CD14-positive monocyte (primary cell): ENCODE results near the gene KLHDC7B. TPM values are rescaled to one million over a fixed set of nuclear protein-coding genes. Genes with fewer than 3 reads are reported as not detected.
A peak's percentile ranks its signal among the peaks of the same experiment; 100 is the strongest.

Experiments
- DNase-seq, 3 donors: peaks; one replicate each; pipeline ENCODE4 v3.0.0-alpha.2; 2011 to 2022
- H2AFZ ChIP-seq: 2 replicates; pipeline ENCODE4 v1.6.0; 2012; ENCODE audit warnings: mild to moderate bottlenecking, low read depth, low read length, inconsistent platforms; ENCODE audit not compliant: insufficient read depth, poor library complexity, severe bottlenecking
- H3K27ac ChIP-seq, 2 donors: 1 replicate in 1 of 2; 2 replicates in 1 of 2; pipeline ENCODE4 v1.5.1; 2012 to 2013; ENCODE audit warnings: low read length in 2 of 2, control low read depth in 1 of 2, inconsistent platforms in 1 of 2, low read depth in 1 of 2, mild to moderate bottlenecking in 1 of 2
- H3K27me3 ChIP-seq, 2 donors: one replicate each; pipeline versions ENCODE4 v1.6.0 to v1.6.1; 2011 to 2013; ENCODE audit warnings: low read length in 2 of 2; ENCODE audit not compliant: control insufficient read depth in 2 of 2, insufficient read depth in 2 of 2
- H3K36me3 ChIP-seq, 2 donors: replicated peaks in 1 of 2; 1 replicate in 1 of 2; 2 replicates in 1 of 2; pipeline versions ENCODE4 v1.5.1 to v1.6.1; 2012 to 2013; ENCODE audit warnings: low read length in 2 of 2, control low read depth in 1 of 2, inconsistent platforms in 1 of 2, mild to moderate bottlenecking in 1 of 2; ENCODE audit not compliant: insufficient read depth in 2 of 2, control insufficient read depth in 1 of 2
- H3K4me1 ChIP-seq, 2 donors: 1 replicate in 1 of 2; 2 replicates in 1 of 2; pipeline versions ENCODE4 v1.5.1 to v1.6.1; 2012 to 2013; ENCODE audit warnings: low read length in 2 of 2, control low read depth in 1 of 2, inconsistent platforms in 1 of 2, mild to moderate bottlenecking in 1 of 2, moderate library complexity in 1 of 2; ENCODE audit not compliant: insufficient read depth in 2 of 2, control insufficient read depth in 1 of 2
- H3K4me2 ChIP-seq: replicated peaks from 2 replicates; pipeline ENCODE3; 2012; ENCODE audit warnings: low read length, moderate library complexity, mild to moderate bottlenecking; ENCODE audit not compliant: poor library complexity, severe bottlenecking; ENCODE audit errors: extremely low read depth
- H3K4me3 ChIP-seq, 3 experiments: fragments of 200-600 bp in 1 of 3; sonication (generic) in 1 of 3; replicated peaks in 1 of 3; 1 replicate in 2 of 3; 2 replicates in 1 of 3; pipeline ENCODE4 v1.5.1; 2011 to 2013; ENCODE audit warnings: low read length in 3 of 3, mild to moderate bottlenecking in 3 of 3, control low read depth in 2 of 3, low read depth in 2 of 3, inconsistent platforms in 1 of 3, moderate library complexity in 1 of 3
- H3K79me2 ChIP-seq: 2 replicates; pipeline ENCODE4 v1.6.0; 2012; ENCODE audit warnings: mild to moderate bottlenecking, control low read depth, inconsistent platforms, low read length, moderate library complexity; ENCODE audit not compliant: insufficient read depth
- H3K9ac ChIP-seq: 2 replicates; pipeline ENCODE4 v1.6.0; 2017; ENCODE audit warnings: low read length, mild to moderate bottlenecking; ENCODE audit not compliant: insufficient read depth, poor library complexity, severe bottlenecking
- H3K9me3 ChIP-seq, 2 donors: replicated peaks in 1 of 2; 1 replicate in 1 of 2; 2 replicates in 1 of 2; pipeline versions ENCODE4 v1.5.1 to v1.6.1; 2012 to 2013; ENCODE audit warnings: low read length in 2 of 2, control low read depth in 1 of 2; ENCODE audit not compliant: control insufficient read depth in 1 of 2, insufficient read depth in 1 of 2
- H4K20me1 ChIP-seq: 2 replicates; pipeline ENCODE4 v1.6.0; 2012; ENCODE audit warnings: mild to moderate bottlenecking, low read length, control low read depth, moderate library complexity; ENCODE audit not compliant: insufficient read depth
- H3K27ac Mint-ChIP-seq, 7 donors: one replicate each; pipeline ENCODE4 v1.8.0; 2020; ENCODE audit warnings: mild to moderate bottlenecking in 7 of 7, mixed read lengths in 7 of 7, moderate library complexity in 6 of 7, inconsistent platforms in 2 of 7
- H3K27me3 Mint-ChIP-seq, 3 donors: one replicate each; pipeline ENCODE4 v1.8.0; 2021 to 2022; ENCODE audit warnings: low read depth in 3 of 3, mild to moderate bottlenecking in 3 of 3, mixed read lengths in 3 of 3, moderate library complexity in 3 of 3, inconsistent platforms in 1 of 3
- H3K36me3 Mint-ChIP-seq, 2 donors: one replicate each; pipeline ENCODE4 v1.8.0; 2020; ENCODE audit warnings: mixed read lengths in 2 of 2, inconsistent platforms in 1 of 2, mild to moderate bottlenecking in 1 of 2
- H3K4me1 Mint-ChIP-seq: one replicate; pipeline ENCODE4 v1.8.0; 2020; ENCODE audit warnings: mild to moderate bottlenecking, mixed read lengths
- H3K4me3 Mint-ChIP-seq, 2 donors: one replicate each; pipeline ENCODE4 v1.8.0; 2020; ENCODE audit warnings: mild to moderate bottlenecking in 2 of 2, mixed read lengths in 2 of 2, moderate library complexity in 1 of 2
- H3K9me3 Mint-ChIP-seq, 7 donors: one replicate each; pipeline ENCODE4 v1.8.0; 2020 to 2022; ENCODE audit warnings: mixed read lengths in 7 of 7, mild to moderate bottlenecking in 6 of 7, moderate library complexity in 6 of 7, inconsistent platforms in 2 of 7
- WGBS: methylation state at CpG from one replicate; pipeline ENCODE4 v1.1.5; 2013; ENCODE audit warnings: missing lambda C conversion rate; ENCODE audit not compliant: insufficient coverage; 5-methylcytosine and 5-hydroxymethylcytosine counted together
- intact Hi-C, 2 donors: fragments of 100-400 bp; cut with micrococcal nuclease; formaldehyde crosslinking; loops; one replicate each; pipeline versions ENCODE4 v1.15.0 to v1.15.1; 2023
- polyA minus RNA-seq: library from RNA; depleted of rRNA, polyadenylated mRNA; stranded (reverse); fragments of >200 nt; gene quantifications from 2 replicates; pipeline ENCODE4 v1.2.3, GENCODE V29; 2012
- polyA plus RNA-seq, 3 donors: library from polyadenylated mRNA; depleted of rRNA in 1 of 3; unstranded in 2 of 3; stranded (reverse) in 1 of 3; fragments of 300-500 nt in 2 of 3; fragments of >200 nt in 1 of 3; fragmentation: Illumina TruSeq in 2 of 3; gene quantifications; 1 replicate in 2 of 3; 2 replicates in 1 of 3; pipeline ENCODE4 v1.2.3, GENCODE V29; 2012 to 2021
- total RNA-seq, 12 experiments: library from RNA in 1 of 12; stranded (reverse) in 1 of 12; fragments of 120-200 nt in 1 of 12; gene quantifications; one replicate each; pipeline ENCODE4 v1.2.4 and lab custom pipeline; 2013 to 2026; ENCODE audit warnings: mixed read lengths in 6 of 12, inconsistent platforms in 1 of 12
- TF ChIP-seq, protein P1 (sequence below): fragments of 200-600 bp; IDR thresholded peaks from one replicate; pipeline ENCODE4 v1.8.0; 2022; ENCODE audit warnings: antibody characterized with exemption, mild to moderate bottlenecking

Gene KLHDC7B
- 2.6 TPM for total RNA-seq (2013)
- polyA plus RNA-seq (1 to 10 TPM in 2 of 3 donors, under 1 TPM in 1; 0.88 to 4.3 (median 1.4) TPM), polyA minus RNA-seq (3.2 and 7.9 TPM in 2 replicates), total RNA-seq (lab: John Stamatoyannopoulos, UW) (0 to 2.2 (median 1.2) reads per million in 11 experiments)

- Mint-ChIP-seq H3K27ac (peak within 1 kb of the TSS; percentile 41 to 100 (median 99)), H3K9me3 (peaks cover 0 to 6% (median 0%) of the 10 kb centered on the region in 7 donors), H3K36me3 (peaks cover 5% of the 10 kb centered on the region in 2 donors), H3K27me3 (peaks cover 3 to 24% (median 5%) of the 10 kb centered on the region in 3 donors), H3K4me3 (peak within 1 kb of the TSS; percentile 72 to 79), H3K4me1 (peaks cover 61% of the 10 kb centered on the region)
- Histone ChIP-seq H3K4me2 (peak within 1 kb of the TSS; percentile 88), H3K9ac (peak within 1 kb of the TSS; percentile 73), H3K4me3 (peak within 1 kb of the TSS in 1 of 3 experiments; percentile 73), H3K36me3 (no peaks in the 10 kb centered on the region), H3K27me3 (no peaks in the 10 kb centered on the region), H3K9me3 (no peaks in the 10 kb centered on the region), H4K20me1 (no peaks in the 10 kb centered on the region), H3K4me1 (peaks cover 73 to 94% of the 10 kb centered on the region in 2 donors), H3K27ac (peak within 1 kb of the TSS; percentile 99 to 100), H2AFZ (peak within 1 kb of the TSS; percentile 61), H3K79me2 (peaks cover 16% of the 10 kb centered on the region)
- TF ChIP-seq, protein P1, sequence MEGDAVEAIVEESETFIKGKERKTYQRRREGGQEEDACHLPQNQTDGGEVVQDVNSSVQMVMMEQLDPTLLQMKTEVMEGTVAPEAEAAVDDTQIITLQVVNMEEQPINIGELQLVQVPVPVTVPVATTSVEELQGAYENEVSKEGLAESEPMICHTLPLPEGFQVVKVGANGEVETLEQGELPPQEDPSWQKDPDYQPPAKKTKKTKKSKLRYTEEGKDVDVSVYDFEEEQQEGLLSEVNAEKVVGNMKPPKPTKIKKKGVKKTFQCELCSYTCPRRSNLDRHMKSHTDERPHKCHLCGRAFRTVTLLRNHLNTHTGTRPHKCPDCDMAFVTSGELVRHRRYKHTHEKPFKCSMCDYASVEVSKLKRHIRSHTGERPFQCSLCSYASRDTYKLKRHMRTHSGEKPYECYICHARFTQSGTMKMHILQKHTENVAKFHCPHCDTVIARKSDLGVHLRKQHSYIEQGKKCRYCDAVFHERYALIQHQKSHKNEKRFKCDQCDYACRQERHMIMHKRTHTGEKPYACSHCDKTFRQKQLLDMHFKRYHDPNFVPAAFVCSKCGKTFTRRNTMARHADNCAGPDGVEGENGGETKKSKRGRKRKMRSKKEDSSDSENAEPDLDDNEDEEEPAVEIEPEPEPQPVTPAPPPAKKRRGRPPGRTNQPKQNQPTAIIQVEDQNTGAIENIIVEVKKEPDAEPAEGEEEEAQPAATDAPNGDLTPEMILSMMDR: no peak
- no peak for DNase-seq
- WGBS: 53% methylated on average over 9 of the region's 10 CpGs
- intact Hi-C loops: loop anchor here (2.0 to 5.0 kb wide), 3 partner anchors 15 to 37 kb away; partner anchors contain the start of genes CHKB (in 1 of the 2) and SYCE3 (in 1 of the 2)
Observed at GRCh38 chr22:50545522-50546325, at the start of gene KLHDC7B. Gene KLHDC7B (plus strand): TSS chr22:50545899. CDS start chr22:50546244, 345 bp downstream.

DNA sequence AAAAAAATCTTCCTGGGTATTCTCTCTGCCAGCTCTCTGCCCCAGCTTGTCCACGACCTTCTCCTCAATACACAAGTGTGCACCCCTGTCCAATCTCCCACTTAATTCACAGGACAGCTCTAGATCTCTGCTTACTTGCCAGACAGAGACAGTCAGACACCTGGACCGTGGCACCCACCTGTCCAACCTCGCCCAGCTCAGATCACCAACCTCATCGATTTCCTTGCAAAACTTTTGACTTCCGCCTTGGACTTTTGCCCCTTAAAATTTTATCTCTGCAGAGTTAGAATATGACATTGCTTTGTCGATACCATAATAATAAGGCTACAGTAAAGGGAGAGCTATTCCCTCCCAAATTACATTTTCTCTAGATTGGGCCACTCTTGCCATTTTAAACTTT is 48.6 kb upstream of the KLHDC7B start:
- TF ChIP-seq, protein P1: no peak
- Histone ChIP-seq H4K20me1 (no peaks in the 10 kb centered on the region), H3K27me3 (no peaks in the 10 kb centered on the region), H3K79me2 (no peaks in the 10 kb centered on the region), H3K4me1 (no peaks in the 10 kb centered on the region), H3K9me3 (no peaks in the 10 kb centered on the region), H3K4me2 (no peak overlapping the region), H3K27ac (no peak overlapping the region), H3K4me3 (no peak overlapping the region), H3K36me3 (peaks cover 0 to 2% of the 10 kb centered on the region in 2 donors), H2AFZ (no peak overlapping the region), H3K9ac (no peak overlapping the region)
- Mint-ChIP-seq H3K36me3 (peaks cover 1% of the 10 kb centered on the region in 2 donors), H3K9me3 (no peaks in the 10 kb centered on the region), H3K4me1 (peaks cover 2% of the 10 kb centered on the region), H3K4me3 (no peak overlapping the region), H3K27me3 (peaks cover 6 to 10% (median 10%) of the 10 kb centered on the region in 3 donors), H3K27ac (no peak overlapping the region)
- 81% methylated on average over 4 of the region's 6 CpGs for WGBS
- DNase-seq: no peak
- intact Hi-C loops: loop anchor here (5.0 to 10.0 kb wide), 2 partner anchors 142 to 245 kb away; partner anchors contain the start of gene HDAC10 (in 2 of the 2)
